ENCODE data around the gene C16orf74. TPM values are rescaled to one million over a fixed set of nuclear protein-coding genes. Genes with fewer than 3 reads are reported as not detected.

C16orf74 gene
- total and polyA plus RNA-seq, 2 of the 8 experiments (the other 6 are each of a cell fraction or from before 2014, with no cell fraction given) = 7.3 to 9.3 TPM

GRCh38 chr16:85706449-85707034 is 44.4 kb downstream of the C16orf74 start:
- Histone ChIP-seq H2BK120ac (replicated peaks; ENCODE audit: low read depth, low read length) (no peak overlapping the region), H3K23me2 (ENCODE audit: low read depth, low read length) (0 out of 2 replicates have a peak, but pooled peaks cover 1% of the 10 kb centered on the region), H4K8ac (ENCODE audit: extremely low read depth, insufficient read depth, low read length) (no peak overlapping the region; the same call in 1 of the 2 replicates), H3K9me3 (ENCODE audit: insufficient read depth in 2 of 2, low read depth in 1 of 2, low read length in 1 of 2) (peaks cover 0 to under 1% of the 10 kb centered on the region in 2 experiments; a peak in 1 of 4 replicates), H4K20me1 (replicated peaks in 1 of 2; ENCODE audit: control insufficient read depth in 1 of 2, insufficient read depth in 2 of 2, low read length in 2 of 2) (peaks cover 0 to 2% of the 10 kb centered on the region in 2 experiments), H3K4ac (replicated peaks; ENCODE audit: insufficient read length, low read depth, low read length) (no peak overlapping the region), H3K27ac (ENCODE audit: low read depth, low read length) (no peak overlapping the region), H3K18ac (ENCODE audit: extremely low read depth, low read length) (no peak overlapping the region), H3K14ac (ENCODE audit: insufficient read length) (no peak overlapping the region), H2BK15ac (ENCODE audit: low read length) (no peak overlapping the region), H2BK5ac (ENCODE audit: low read depth, low read length) (no peak overlapping the region), H2BK12ac (ENCODE audit: low read depth, low read length) (0 out of 2 replicates have a peak overlapping the region, but pooled peaks have one; percentile 2), H2AFZ (ENCODE audit: low read length) (no peak overlapping the region), H2AK5ac (ENCODE audit: low read depth, low read length) (no peak overlapping the region), H3K79me1 (ENCODE audit: low read depth, low read length) (no peaks in the 10 kb centered on the region), H3K36me3 (ENCODE audit: control insufficient read depth in 2 of 4, insufficient read depth in 4 of 4, low read length in 3 of 4) (no peaks in the 10 kb centered on the region), H3K23ac (ENCODE audit: insufficient read length) (no peak overlapping the region), H3K79me2 (ENCODE audit: control insufficient read depth in 1 of 2, insufficient read depth in 2 of 2, low read length in 2 of 2) (no peaks in the 10 kb centered on the region), H3K27me3 (replicated peaks in 1 of 4; ENCODE audit: control insufficient read depth in 3 of 4, extremely low read depth in 1 of 4, insufficient read depth in 3 of 4, low read length in 3 of 4) (no peaks in the 10 kb centered on the region), H3K56ac (replicated peaks; ENCODE audit: insufficient read length, low read depth, low read length) (no peak overlapping the region), H2BK20ac (ENCODE audit: low read length) (0 out of 2 replicates have a peak overlapping the region, but pooled peaks have one; percentile 24), H3K9ac (replicated peaks in 1 of 4; ENCODE audit: extremely low read depth in 1 of 4, low read depth in 3 of 4, low read length in 3 of 4) (no peak overlapping the region), H3K4me2 (ENCODE audit: insufficient read depth in 1 of 2, low read depth in 2 of 2, low read length in 2 of 2) (no peak overlapping the region), H3K4me3 (ENCODE audit: extremely low read depth in 1 of 4, insufficient read depth in 2 of 4, low read depth in 3 of 4, low read length in 4 of 4) (no peak overlapping the region), H3K4me1 (replicated peaks in 1 of 4; ENCODE audit: control insufficient read depth in 3 of 4, insufficient read depth in 4 of 4, low read length in 3 of 4) (no peaks in the 10 kb centered on the region), H4K5ac (ENCODE audit: insufficient read length, low read depth, low read length) (no peak overlapping the region), H4K91ac (replicated peaks; ENCODE audit: insufficient read length, low read length) (no peak overlapping the region)
- POLR2A ChIA-PET (ENCODE audit: partially characterized antibody) = interaction anchor here (0.6 to 1.1 kb wide), 3 partner anchors 9 to 55 kb away, joined by 3 to 4 read pairs (median 3); no protein-coding TSS in a partner anchor
- WGBS, 2 experiments (ENCODE audit: extremely low coverage in 1 of 2, insufficient coverage in 1 of 2, insufficient read length in 1 of 2, insufficient replicate concordance in 2 of 2, low coverage in 1 of 2, low lambda C conversion rate in 2 of 2, missing lambda C conversion rate in 1 of 2) = 95% methylated on average over 11 of the region's 11 CpGs; no CpG with 5 or more reads in 1 of the 2 experiments
- DNase-seq (ENCODE audit: low read depth in 1 of 2, low spot score in 2 of 2) = no peak
- CTCF ChIA-PET (ENCODE audit: partially characterized antibody) = interaction anchor here (0.6 to 37.0 kb wide), 6 partner anchors 8 to 31 kb away, joined by 3 to 620 read pairs (median 3); no protein-coding TSS in a partner anchor
- FAIRE-seq = no peak
- TF ChIP-seq USF2 (IDR thresholded peaks at IDR 0.05; ENCODE audit: low read length) (no peak), POU5F1 (IDR thresholded peaks at IDR 0.05; ENCODE audit: low read depth, low read length) (no peak), YY1 (IDR thresholded peaks at IDR 0.05; ENCODE audit: low read depth, low read length) (no peak), SP4 (IDR thresholded peaks at IDR 0.05; ENCODE audit: low read length) (no peak), KDM1A (IDR thresholded peaks at IDR 0.05; ENCODE audit: borderline replicate concordance, low read length) (no peak)
